KOPT-K1 (cell line): ENCODE results near the gene GCSH.

ENCODE experiments used
- H3K27ac ChIP-seq: fragments of 200-600 bp; sonication (generic); 2 replicates; pipeline ENCODE4 v1.5.1; 2016; ENCODE audit warnings: antibody characterized with exemption, mild to moderate bottlenecking, low read depth, low read length; ENCODE audit not compliant: poor library complexity, severe bottlenecking
- H3K36me3 ChIP-seq: fragments of 200-600 bp; sonication (generic); 2 replicates; pipeline ENCODE4 v1.5.1; 2017; ENCODE audit warnings: antibody characterized with exemption, mild to moderate bottlenecking, low read length, moderate library complexity; ENCODE audit not compliant: insufficient read depth
- H3K9me3 ChIP-seq: fragments of 200-600 bp; sonication (generic); 2 replicates; pipeline ENCODE4 v1.5.1; 2017; ENCODE audit warnings: antibody characterized with exemption, low read length, mild to moderate bottlenecking; ENCODE audit not compliant: insufficient read depth, poor library complexity, severe bottlenecking

Gene GCSH

GRCh38 chr16:81095953-81096714 lies at the start of gene GCSH:
GCSH (minus strand) TSS chr16:81096395; CDS start chr16:81096278, 117 bp downstream.
- Histone ChIP-seq H3K9me3 (no peaks in the 10 kb centered on the region), H3K27ac (peak within 1 kb of the TSS; percentile 66), H3K36me3 (no peaks in the 10 kb centered on the region; the same call in 1 of the 2 replicates)

DNA sequence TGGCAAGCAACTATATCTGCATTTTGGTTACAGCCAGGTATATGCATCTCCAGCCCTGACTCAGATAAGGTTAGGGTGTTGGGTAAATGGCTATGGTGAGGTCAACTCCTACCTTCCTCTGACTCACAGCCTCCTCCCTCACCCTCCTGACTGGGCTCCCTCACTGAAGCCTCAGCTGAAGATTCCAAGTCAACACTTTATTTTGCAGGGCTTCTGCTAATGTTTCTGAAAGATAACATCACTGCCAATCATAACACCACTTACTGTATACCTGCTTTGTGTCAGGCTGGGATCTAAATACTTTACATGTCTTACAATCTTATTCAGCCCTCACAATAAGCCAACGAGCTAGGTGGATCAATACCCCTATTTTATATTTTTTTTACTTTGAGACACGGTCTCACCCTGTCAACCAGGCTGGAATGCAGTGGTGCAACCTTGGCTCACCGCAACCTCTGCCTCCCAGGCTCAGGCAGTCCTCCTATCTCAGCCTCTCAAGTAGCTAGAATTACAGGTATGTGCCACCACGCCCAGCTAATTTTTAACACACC lies 47.8 kb upstream of the GCSH start:
- Histone ChIP-seq H3K36me3 (no peaks in the 10 kb centered on the region), H3K27ac (no peak overlapping the region), H3K9me3 (no peaks in the 10 kb centered on the region)

DNA sequence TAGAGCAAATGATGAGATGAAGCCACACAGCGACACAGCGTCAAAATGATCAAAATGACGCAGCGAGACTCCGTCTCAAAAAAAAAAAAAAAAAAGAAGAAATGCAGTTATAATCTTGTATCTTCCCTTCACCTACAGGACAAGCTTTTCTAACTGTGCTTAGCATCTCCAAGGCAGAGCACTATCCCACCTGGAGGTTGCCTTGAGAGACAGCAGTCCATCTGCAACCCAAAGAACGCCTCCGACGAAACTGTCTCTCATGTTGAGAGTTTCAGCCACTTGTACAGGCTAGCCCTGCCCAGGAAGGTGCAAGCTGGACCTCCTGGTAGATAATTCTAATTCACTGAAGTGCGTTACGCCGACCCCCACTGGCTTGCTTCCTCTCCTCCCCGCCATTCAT lies 46.7 kb upstream of the GCSH start:
- Histone ChIP-seq H3K36me3 (no peaks in the 10 kb centered on the region), H3K27ac (no peak overlapping the region), H3K9me3 (no peaks in the 10 kb centered on the region)

DNA sequence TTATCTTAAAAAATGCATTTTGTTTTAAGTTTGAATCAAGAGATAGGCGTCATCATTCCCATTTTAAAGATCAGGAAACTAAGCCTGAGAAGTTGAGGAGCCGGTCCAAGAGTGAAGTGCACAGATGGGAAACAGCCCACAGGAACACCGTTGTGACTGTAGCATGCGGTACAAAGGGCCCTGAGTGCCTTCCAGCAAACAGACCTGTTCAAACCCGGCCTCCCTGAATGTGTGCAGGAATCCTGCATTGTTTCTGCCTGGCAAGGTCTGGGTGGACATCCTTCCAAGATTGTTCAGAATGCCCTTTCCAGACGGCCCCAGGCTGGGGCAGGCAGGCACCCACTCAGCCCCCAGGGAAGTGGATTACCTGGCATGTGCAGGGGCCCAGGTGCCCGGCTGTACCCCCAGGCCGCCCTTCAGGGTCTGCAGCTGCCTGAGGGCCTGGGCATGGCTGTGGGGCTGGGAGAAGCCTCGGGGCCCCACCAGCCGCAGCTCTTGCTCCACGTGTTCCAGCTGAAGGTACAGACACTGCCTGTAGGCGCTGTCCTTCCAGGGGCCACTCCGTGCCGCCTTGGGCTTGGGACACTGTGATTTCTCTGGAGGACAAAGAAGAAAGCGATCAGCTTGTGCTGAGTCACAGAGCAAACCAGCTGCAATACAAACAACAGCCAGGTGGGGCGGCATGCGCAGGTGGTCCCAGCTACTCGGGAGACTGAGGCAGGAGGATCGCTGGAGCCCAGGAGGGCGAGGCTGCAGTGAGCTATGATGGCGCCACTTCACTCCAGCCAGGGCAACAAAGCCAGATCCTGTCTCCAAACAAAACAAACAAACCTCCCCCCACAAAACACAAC lies 45.0 kb upstream of the GCSH start:
- no peak overlapping the region for H3K27ac ChIP-seq
- no peaks in the 10 kb centered on the region for H3K36me3 ChIP-seq
- H3K9me3 ChIP-seq = no peaks in the 10 kb centered on the region

DNA sequence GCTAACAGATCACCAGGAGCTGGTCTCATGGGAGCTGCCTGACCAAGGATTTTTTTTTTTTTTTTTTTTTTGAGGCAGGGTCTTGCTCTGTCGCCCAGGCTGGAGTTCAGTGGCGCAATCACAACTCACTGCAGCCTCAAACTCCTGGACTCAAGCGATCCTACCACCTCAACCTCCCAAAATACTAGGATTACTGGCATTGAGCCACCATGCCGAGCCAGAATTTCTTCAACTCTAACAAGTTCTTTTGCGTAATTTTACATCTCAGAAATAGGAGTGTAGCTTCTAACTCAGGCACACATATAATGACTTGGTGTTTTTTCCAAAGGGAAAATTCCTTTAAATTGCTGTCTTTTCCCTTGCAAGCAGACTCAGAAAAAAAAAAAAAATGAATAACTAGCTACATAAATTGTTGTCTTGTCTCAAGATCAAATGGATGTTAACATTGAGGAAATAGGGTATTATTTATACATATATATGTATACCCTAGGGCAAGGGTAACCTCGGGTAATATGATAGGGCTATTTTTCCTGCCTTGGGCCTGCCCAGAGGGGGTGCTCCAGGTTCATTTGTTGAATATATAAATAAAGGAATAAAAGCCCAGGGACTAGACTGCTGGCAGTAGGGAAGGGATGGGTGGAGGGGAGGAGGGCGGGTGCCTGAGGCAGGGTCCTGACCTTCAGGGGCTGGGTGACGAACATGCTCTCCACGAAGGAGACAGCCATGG lies 42.8 kb upstream of the GCSH start:
- H3K36me3 ChIP-seq = no peaks in the 10 kb centered on the region
- H3K27ac ChIP-seq = no peak overlapping the region
- no peaks in the 10 kb centered on the region for H3K9me3 ChIP-seq

GRCh38 chr16:81137754-81138153 lies 41.6 kb upstream of the GCSH start:
- Histone ChIP-seq H3K9me3 (no peaks in the 10 kb centered on the region), H3K27ac (no peak overlapping the region), H3K36me3 (no peaks in the 10 kb centered on the region)

- H3K36me3 ChIP-seq = no peaks in the 10 kb centered on the region
- H3K27ac ChIP-seq = no peak overlapping the region
- no peaks in the 10 kb centered on the region for H3K9me3 ChIP-seq
Observed at GRCh38 chr16:81136390-81137335, 40.5 kb upstream of the GCSH start.

GRCh38 chr16:81130126-81130525 lies 33.9 kb upstream of the GCSH start:
- Histone ChIP-seq H3K27ac (no peak overlapping the region), H3K9me3 (no peaks in the 10 kb centered on the region), H3K36me3 (no peaks in the 10 kb centered on the region)

DNA sequence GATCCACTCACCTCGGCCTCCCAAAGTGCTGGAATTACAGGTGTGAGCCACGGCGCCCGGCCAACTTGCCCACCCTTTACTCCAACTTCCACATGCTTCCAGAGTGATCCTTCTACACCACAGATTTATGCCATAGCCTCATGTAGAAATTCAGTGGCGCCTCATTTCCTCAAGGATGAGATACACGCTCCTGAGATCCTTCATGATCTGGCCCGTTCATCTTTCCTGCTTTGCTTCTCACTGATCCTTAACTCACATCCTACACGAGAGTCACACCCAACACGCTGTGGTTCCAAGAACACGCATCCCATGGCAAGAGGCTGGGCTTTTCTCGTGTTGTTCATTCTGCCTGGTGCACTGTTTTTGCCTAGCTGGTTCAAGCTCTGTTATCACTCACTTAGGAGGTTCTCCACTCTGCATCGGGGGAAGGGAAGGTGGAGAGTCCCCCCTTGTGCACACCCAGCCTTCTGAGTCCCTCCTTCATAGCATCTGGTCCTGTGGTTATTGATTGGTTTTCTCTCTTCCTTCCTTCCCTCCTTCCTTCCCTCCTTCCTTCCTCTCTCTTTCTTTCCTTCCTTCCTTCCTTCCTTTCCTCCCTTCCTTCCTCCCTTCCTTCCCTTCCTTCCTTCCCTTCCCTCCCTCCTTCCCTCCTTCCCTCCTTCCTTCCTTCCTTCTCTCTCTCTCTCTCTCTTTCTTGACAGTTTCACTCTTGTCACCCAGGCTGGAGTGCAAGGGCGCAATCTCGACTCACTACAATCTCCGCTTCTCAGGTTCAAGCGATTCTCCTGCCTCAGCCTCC lies 32.7 kb upstream of the GCSH start:
- no peaks in the 10 kb centered on the region for H3K36me3 ChIP-seq
- H3K27ac ChIP-seq = no peak overlapping the region
- H3K9me3 ChIP-seq = no peaks in the 10 kb centered on the region

GRCh38 chr16:81127051-81127450 lies 30.9 kb upstream of the GCSH start:
- Histone ChIP-seq H3K9me3 (no peaks in the 10 kb centered on the region), H3K36me3 (no peaks in the 10 kb centered on the region), H3K27ac (no peak overlapping the region)

DNA sequence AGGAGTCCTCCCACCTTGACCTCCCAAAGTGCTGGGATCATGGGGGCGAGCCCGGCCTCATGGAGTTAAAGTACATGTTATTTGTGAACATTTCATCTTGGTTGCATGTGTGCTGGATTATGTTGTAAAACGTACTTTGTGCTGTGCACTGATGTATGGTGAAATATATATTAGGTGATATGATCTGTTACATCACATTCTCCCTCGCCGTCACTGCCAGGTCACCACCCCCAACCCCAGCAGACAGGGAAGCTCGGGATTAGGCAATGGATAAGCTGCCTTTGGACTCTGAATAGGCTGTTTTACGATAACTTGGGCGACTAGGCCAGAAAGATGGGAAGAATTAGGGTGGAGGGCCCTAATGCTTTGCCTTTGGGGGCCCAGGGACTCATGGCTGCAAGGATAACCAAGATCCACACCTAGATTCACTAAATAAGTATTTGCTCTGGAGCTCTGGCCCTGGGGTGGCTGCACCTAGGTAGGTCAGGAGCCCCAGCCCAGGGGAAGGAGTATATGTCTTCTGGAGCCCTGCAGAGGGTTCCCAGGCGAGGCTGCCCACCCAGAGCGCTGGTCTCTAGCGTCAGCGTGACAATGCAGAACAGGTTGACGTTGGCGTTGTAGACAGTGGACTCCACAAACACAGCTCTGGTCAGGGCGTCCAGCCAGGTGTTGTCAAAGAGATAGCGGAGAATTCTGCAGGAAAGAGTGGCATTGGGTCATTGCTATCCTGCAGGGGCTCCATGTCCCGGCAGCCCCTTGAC lies 27.1 kb upstream of the GCSH start:
- Histone ChIP-seq H3K9me3 (no peaks in the 10 kb centered on the region), H3K27ac (no peak overlapping the region), H3K36me3 (no peaks in the 10 kb centered on the region)

DNA sequence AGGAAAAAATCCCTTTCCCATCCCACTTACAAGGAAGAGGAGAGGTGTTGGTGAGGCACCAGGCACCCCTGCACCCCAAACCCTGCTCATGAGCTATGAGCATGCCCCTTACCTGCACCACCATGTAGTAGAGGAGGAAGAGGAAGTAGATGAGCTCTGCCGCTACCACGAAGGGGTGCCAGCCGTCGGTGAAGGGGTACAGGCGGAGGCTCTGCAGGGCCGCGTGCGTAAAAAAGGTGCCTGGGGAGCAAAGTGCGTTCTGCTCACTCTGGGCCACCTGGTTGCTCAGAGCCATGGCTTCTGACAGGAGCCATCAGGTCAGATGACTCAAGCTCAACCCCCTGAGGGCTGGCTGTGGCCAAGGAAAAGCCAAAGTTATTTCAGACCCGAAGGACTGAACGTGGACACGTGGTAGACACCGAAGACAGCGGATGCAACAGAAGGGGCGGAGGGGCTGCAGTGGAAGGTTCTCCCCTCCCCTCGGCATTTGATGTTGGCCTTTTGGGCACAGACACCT lies 25.3 kb upstream of the GCSH start:
- H3K27ac ChIP-seq = no peak overlapping the region
- H3K9me3 ChIP-seq = no peaks in the 10 kb centered on the region
- H3K36me3 ChIP-seq = no peaks in the 10 kb centered on the region

DNA sequence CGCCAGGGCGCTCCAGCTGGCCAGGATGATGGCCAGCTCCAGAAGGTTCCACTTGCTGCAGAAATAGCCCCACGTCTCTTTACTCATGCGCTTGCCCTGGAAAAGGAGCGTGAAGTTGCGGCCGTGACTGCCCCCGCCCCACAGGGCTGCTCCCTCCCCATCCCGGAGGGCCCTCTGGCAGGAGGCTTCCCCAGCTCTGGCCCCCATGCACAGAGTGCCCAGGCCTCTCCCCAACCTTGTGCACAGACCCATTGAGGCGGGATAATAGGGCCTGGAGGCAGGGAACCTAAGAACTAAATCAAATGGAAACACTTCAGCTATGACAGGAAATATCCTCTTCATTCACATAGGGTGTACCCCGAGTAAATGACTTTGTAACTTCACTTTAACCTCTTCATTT lies 21.2 kb upstream of the GCSH start:
- Histone ChIP-seq H3K9me3 (no peaks in the 10 kb centered on the region), H3K36me3 (no peaks in the 10 kb centered on the region), H3K27ac (no peak overlapping the region)
